ENCODE data around the gene PAOX. TPM values are rescaled to one million over a fixed set of nuclear protein-coding genes. Genes with fewer than 3 reads are reported as not detected.

The PAOX gene
- total and polyA plus RNA-seq, 2 donors (not counting 1 experiment from before 2014, with no cell fraction given): 21.1 to 24.9 TPM

- Mint-ChIP-seq H3K4me1 (peaks cover 19% of the 10 kb centered on the region), H3K4me3 (peak within 1 kb of the TSS; percentile 87), H3K9me3 (ENCODE audit: insufficient read depth) (no peaks in the 10 kb centered on the region), H3K27ac (peak within 1 kb of the TSS; percentile 84), H3K27me3 (no peaks in the 10 kb centered on the region)
- CTCF ChIA-PET: interaction anchor here (0.8 to 1.2 kb wide), 2 partner anchors 11 to 44 kb away, joined by 3 to 7 read pairs; no protein-coding TSS in a partner anchor
- under 1% methylated on average over 75 of the region's 89 CpGs for WGBS (ENCODE audit: insufficient coverage)
- POLR2A ChIA-PET: interaction anchor here (1.0 to 1.5 kb wide), 5 partner anchors 12 to 21 kb away, joined by 3 to 7 read pairs (median 5); partner anchors contain the start of genes FUOM and MTG1
- Histone ChIP-seq H3K9ac (ENCODE audit: low read length) (peak within 1 kb of the TSS; percentile 79), H3K4me1 (ENCODE audit: control insufficient read depth in 2 of 2, insufficient read depth in 2 of 2, low read length in 2 of 2) (peaks cover 16 to 29% of the 10 kb centered on the region in 2 donors), H3K36me3 (replicated peaks in 1 of 2; ENCODE audit: control extremely low read depth in 1 of 2, control insufficient read depth in 1 of 2, extremely low read depth in 1 of 2, insufficient read depth in 2 of 2, low read length in 1 of 2) (peaks cover 0 to 20% of the 10 kb centered on the region in 2 experiments), H4K20me1 (ENCODE audit: control insufficient read depth, insufficient read depth, low read length, poor library complexity, severe bottlenecking) (peaks cover 5% of the 10 kb centered on the region), H3K4me2 (replicated peaks; ENCODE audit: low read depth, low read length, poor library complexity, severe bottlenecking) (peak within 1 kb of the TSS; percentile 81), H3K9me3 (ENCODE audit: control extremely low read depth in 1 of 3, control insufficient read depth in 2 of 3, insufficient read depth in 1 of 3, low read length in 2 of 3) (peaks cover 0 to 3% (median 0%) of the 10 kb centered on the region in 3 donors), H3K79me2 (ENCODE audit: control insufficient read depth, insufficient read depth, low read length) (peaks cover 4% of the 10 kb centered on the region), H3K4me3 (ENCODE audit: control extremely low read depth in 1 of 5, extremely low read depth in 1 of 5, insufficient read depth in 1 of 5, low read depth in 2 of 5, low read length in 4 of 5) (peak within 1 kb of the TSS; percentile 53 to 74 (median 69)), H2AFZ (ENCODE audit: insufficient read depth, low read depth, low read length, poor library complexity, severe bottlenecking) (peak within 1 kb of the TSS; percentile 87), H3K27ac (ENCODE audit: low read length in 2 of 2) (peak within 1 kb of the TSS; percentile 65 to 77), H3K27me3 (replicated peaks in 1 of 4; ENCODE audit: control extremely low read depth in 1 of 4, control insufficient read depth in 3 of 4, insufficient read depth in 4 of 4, low read length in 3 of 4) (no peaks in the 10 kb centered on the region)
- ATAC-seq (ENCODE audit: low read depth) (peak; percentile 96), DNase-seq (peak; percentile 92)
- intact Hi-C loops (cut with micrococcal nuclease): loop anchor here (1.0 to 5.0 kb wide), 5 partner anchors 15 to 111 kb away; partner anchors contain the start of genes FUOM and MTG1
- TF ChIP-seq EZH2 (IDR thresholded peaks at IDR 0.05; ENCODE audit: borderline replicate concordance, insufficient read depth, low read depth, low read length, poor library complexity, severe bottlenecking): no peak
- TF ChIP-seq, protein P1, sequence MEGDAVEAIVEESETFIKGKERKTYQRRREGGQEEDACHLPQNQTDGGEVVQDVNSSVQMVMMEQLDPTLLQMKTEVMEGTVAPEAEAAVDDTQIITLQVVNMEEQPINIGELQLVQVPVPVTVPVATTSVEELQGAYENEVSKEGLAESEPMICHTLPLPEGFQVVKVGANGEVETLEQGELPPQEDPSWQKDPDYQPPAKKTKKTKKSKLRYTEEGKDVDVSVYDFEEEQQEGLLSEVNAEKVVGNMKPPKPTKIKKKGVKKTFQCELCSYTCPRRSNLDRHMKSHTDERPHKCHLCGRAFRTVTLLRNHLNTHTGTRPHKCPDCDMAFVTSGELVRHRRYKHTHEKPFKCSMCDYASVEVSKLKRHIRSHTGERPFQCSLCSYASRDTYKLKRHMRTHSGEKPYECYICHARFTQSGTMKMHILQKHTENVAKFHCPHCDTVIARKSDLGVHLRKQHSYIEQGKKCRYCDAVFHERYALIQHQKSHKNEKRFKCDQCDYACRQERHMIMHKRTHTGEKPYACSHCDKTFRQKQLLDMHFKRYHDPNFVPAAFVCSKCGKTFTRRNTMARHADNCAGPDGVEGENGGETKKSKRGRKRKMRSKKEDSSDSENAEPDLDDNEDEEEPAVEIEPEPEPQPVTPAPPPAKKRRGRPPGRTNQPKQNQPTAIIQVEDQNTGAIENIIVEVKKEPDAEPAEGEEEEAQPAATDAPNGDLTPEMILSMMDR (IDR thresholded peaks at IDR 0.05): no peak
Observed at GRCh38 chr10:133373174-133374090, 5.6 kb upstream of the PAOX start, which contains the start of gene ECHS1. TSS of gene ECHS1 (minus strand) at chr10:133373354. CDS start at chr10:133373333, 21 bp downstream.
